Thoracic aorta endothelial cell (primary cell): ENCODE data around the gene NLRP10. TPM values are rescaled to one million over a fixed set of nuclear protein-coding genes. Genes with fewer than 3 reads are reported as not detected.

Source experiments
- small RNA-seq: library from RNA; depleted of rRNA; stranded (forward); fragments of <200 nt; gene quantifications from one replicate; pipeline ENCODE3, GENCODE V24; 2012
- total RNA-seq: library from RNA; depleted of rRNA; stranded (reverse); fragments of >200 nt; gene quantifications from 2 replicates; pipeline ENCODE4 v1.2.3, GENCODE V29; 2012

NLRP10 gene
- total RNA-seq: not detected in 2 replicates

DNA sequence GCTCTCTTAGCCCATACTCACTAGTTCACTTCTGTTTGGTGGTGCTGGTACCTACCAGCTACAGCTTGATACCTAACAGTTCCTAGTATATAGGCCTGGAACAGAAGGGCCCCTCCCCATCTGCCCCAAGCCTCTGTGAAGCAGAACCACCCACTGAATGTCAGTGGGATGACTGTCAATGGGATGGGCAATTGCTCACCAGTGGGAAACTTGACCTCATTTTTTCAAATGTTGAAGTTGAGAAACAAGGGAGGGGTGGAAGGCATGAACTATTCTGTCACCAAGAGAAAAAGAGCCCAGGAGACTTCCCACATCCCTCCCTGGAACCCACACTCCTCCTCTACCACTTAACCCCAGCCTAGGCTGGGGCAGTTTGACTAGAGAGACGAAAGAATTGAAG is at the start of gene NLRP10:
Gene NLRP10, minus strand, starts transcription at position 62 of the 400 bp plus-strand sequence. CDS start 1,952 bp downstream, outside the sequence.

GRCh38 chr11:7986768-7987559 is 21.7 kb upstream of the NLRP10 start, which contains the start of gene EIF3F:
Gene EIF3F, plus strand, starts transcription at chr11:7987337. Its CDS starts 16 bp downstream, at chr11:7987353.

GRCh38 chr11:7941608-7942007 is 23.6 kb downstream of the NLRP10 start, which contains the start of gene OR10A3:
Gene OR10A3, minus strand, starts transcription at chr11:7941708. Its CDS starts 2,188 bp downstream, at chr11:7939520.

DNA sequence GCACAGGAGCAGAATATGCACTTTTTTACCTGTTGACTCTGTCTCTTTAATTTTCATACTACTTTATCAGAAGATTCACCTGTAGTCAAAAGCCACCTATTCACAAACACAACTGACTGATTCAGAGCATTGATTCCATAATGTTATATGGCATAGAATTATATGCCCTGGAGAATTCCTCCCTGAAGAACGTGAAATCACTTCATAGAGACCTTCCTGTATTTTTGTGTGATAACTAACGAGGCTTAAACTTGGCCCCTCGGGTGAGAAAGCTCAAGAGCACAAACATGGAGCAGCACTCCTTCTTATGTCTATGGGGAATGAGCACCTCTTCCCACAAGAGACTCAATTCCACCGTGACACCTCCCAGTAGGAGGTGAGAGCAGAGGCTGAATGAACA is 34.1 kb downstream of the NLRP10 start, which contains the start of gene OR10A6:
Gene OR10A6, minus strand, starts transcription at position 101 of the 400 bp plus-strand sequence. CDS start 2,606 bp downstream, outside the sequence.

Small RNA genes within 50 kb of the gene (small RNA-seq; reads per million reads assigned to genes)
- gene COX6CP5: not detected

Other genes starting within 250 kb of the NLRP10 start
- not detected in 2 replicates for gene OR5P2, start 168.5 kb downstream of the NLRP10 start, total RNA-seq
- gene OR5P3, start 134.6 kb downstream of the NLRP10 start, total RNA-seq: not detected in 2 replicates
- gene OR10A6, start 34.2 kb downstream of the NLRP10 start, total RNA-seq: not detected in 2 replicates
- gene OR10A3, start 23.7 kb downstream of the NLRP10 start, total RNA-seq: not detected in 2 replicates
- 254 and 373 TPM in 2 replicates for gene EIF3F, start 21.9 kb upstream of the NLRP10 start, total RNA-seq
- gene TUB, start 115.8 kb upstream of the NLRP10 start, total RNA-seq: 2.1 and 13.0 TPM in 2 replicates
- 0.14 and 0.27 TPM in 2 replicates for gene RIC3, start 203.6 kb upstream of the NLRP10 start, total RNA-seq